ENCODE data around the gene IGFLR1.

Gene IGFLR1

GRCh38 chr19:35784503-35785338 is 42.5 kb upstream of the IGFLR1 start:
- Histone ChIP-seq H3K4me3 (ENCODE audit: low read length) (peak overlapping the region; percentile 53), H3K36me3 (ENCODE audit: insufficient read depth, low read length) (no peaks in the 10 kb centered on the region), H3K9me3 (ENCODE audit: insufficient read depth, low read depth, low read length) (no peaks in the 10 kb centered on the region), H3K27me3 (ENCODE audit: insufficient read depth, low read length) (no peaks in the 10 kb centered on the region), H3K9ac (ENCODE audit: low read depth, low read length) (peak overlapping the region; percentile 40; the same call in 1 of the 2 replicates), H3K4me1 (ENCODE audit: insufficient read depth, low read length) (no peaks in the 10 kb centered on the region), H3K27ac (ENCODE audit: low read depth, low read length) (no peak overlapping the region)
- WGBS: 12% methylated on average over 41 of the region's 45 CpGs

DNA sequence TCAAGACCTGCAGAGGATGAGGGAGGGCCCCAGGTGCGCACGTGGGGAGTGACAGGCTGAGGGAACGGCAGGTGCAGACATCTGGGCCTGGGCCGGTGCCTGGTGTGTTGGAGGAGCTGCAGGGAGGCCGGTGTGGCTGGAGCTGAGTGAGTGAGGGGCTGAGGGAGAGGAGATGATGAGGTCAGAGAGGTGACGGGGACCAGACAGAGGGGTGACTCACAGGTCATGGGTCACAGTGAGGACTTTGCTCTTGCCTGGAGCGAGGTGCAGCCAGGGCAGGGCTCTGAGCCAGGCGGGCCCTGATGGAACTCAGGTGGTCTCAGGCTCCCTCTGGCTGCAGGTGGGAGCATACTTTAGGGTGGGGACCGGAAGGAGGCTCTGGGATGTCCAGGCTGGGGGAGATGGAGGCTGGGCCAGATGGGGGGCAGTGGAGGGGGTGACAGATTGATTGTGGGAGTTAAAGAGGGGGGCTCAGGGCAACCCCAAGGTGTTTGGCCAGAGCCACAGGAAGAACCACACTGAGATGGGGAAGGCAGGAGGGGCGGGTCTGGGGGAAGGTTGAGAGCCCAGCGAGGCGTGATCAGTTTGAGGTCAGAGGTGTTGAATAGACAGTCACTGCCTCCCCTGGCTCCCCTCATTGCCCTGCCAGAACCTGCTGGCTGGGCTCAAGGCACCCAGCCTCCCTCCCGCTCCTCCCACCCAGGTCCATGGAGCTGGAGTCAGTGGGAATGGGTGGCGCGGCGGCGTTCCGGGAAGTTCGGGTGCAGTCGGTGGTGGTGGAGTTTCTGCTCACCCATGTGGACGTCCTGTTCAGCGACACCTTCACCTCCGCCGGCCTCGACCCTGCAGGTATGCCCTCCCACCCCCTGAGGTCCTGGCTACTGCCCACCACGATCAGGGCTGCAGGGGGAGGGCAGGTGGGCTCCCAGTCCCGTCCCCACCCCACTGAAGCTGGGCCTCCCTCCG is 41.5 kb upstream of the IGFLR1 start:
- Histone ChIP-seq H3K4me1 (ENCODE audit: insufficient read depth, low read length) (no peaks in the 10 kb centered on the region), H3K9ac (ENCODE audit: low read depth, low read length) (no peak overlapping the region), H3K36me3 (ENCODE audit: insufficient read depth, low read length) (no peaks in the 10 kb centered on the region), H3K27ac (ENCODE audit: low read depth, low read length) (no peak overlapping the region), H3K9me3 (ENCODE audit: insufficient read depth, low read depth, low read length) (no peaks in the 10 kb centered on the region), H3K27me3 (ENCODE audit: insufficient read depth, low read length) (no peaks in the 10 kb centered on the region), H3K4me3 (ENCODE audit: low read length) (peak overlapping the region; percentile 53)
- WGBS: 45% methylated on average over 28 of the region's 28 CpGs

GRCh38 chr19:35782589-35782988 is 40.3 kb upstream of the IGFLR1 start:
- H3K4me1 ChIP-seq (ENCODE audit: insufficient read depth, low read length): peaks cover 4% of the 10 kb centered on the region; the same call in 1 of the 2 replicates

GRCh38 chr19:35781650-35782049 is 39.4 kb upstream of the IGFLR1 start:
- WGBS: 27% methylated on average over 9 of the region's 9 CpGs
- Histone ChIP-seq H3K4me1 (ENCODE audit: insufficient read depth, low read length) (peaks cover 12% of the 10 kb centered on the region), H3K9ac (ENCODE audit: low read depth, low read length) (no peak overlapping the region)

More at GRCh38 chr19:35782589-35782988, 40.3 kb upstream of the IGFLR1 start:
- 94% methylated on average over 12 of the region's 12 CpGs for WGBS
- H3K27me3 ChIP-seq (ENCODE audit: insufficient read depth, low read length): peaks cover 5% of the 10 kb centered on the region; the same call in 1 of the 2 replicates
- no peak overlapping the region for H3K27ac ChIP-seq (ENCODE audit: low read depth, low read length)
- H3K9ac ChIP-seq (ENCODE audit: low read depth, low read length): no peak overlapping the region
- no peak overlapping the region for H3K4me3 ChIP-seq (ENCODE audit: low read length)
- H3K36me3 ChIP-seq (ENCODE audit: insufficient read depth, low read length): no peaks in the 10 kb centered on the region
- H3K9me3 ChIP-seq (ENCODE audit: insufficient read depth, low read depth, low read length): no peaks in the 10 kb centered on the region

GRCh38 chr19:35780717-35781116 is 38.5 kb upstream of the IGFLR1 start:
- no peak overlapping the region for H3K9ac ChIP-seq (ENCODE audit: low read depth, low read length)
- peaks cover 16% of the 10 kb centered on the region for H3K27me3 ChIP-seq (ENCODE audit: insufficient read depth, low read length)
- WGBS: 96% methylated on average over 20 of the region's 20 CpGs
- H3K4me1 ChIP-seq (ENCODE audit: insufficient read depth, low read length): peaks cover 17% of the 10 kb centered on the region
- H3K36me3 ChIP-seq (ENCODE audit: insufficient read depth, low read length): no peaks in the 10 kb centered on the region
- H3K9me3 ChIP-seq (ENCODE audit: insufficient read depth, low read depth, low read length): no peaks in the 10 kb centered on the region
- H3K27ac ChIP-seq (ENCODE audit: low read depth, low read length): no peak overlapping the region
- H3K4me3 ChIP-seq (ENCODE audit: low read length): no peak overlapping the region

More at GRCh38 chr19:35781650-35782049, 39.4 kb upstream of the IGFLR1 start:
- H3K27me3 ChIP-seq (ENCODE audit: insufficient read depth, low read length): peaks cover 11% of the 10 kb centered on the region
- no peak overlapping the region for H3K4me3 ChIP-seq (ENCODE audit: low read length)
- no peak overlapping the region for H3K27ac ChIP-seq (ENCODE audit: low read depth, low read length)
- H3K9me3 ChIP-seq (ENCODE audit: insufficient read depth, low read depth, low read length): no peaks in the 10 kb centered on the region
- no peaks in the 10 kb centered on the region for H3K36me3 ChIP-seq (ENCODE audit: insufficient read depth, low read length)

DNA sequence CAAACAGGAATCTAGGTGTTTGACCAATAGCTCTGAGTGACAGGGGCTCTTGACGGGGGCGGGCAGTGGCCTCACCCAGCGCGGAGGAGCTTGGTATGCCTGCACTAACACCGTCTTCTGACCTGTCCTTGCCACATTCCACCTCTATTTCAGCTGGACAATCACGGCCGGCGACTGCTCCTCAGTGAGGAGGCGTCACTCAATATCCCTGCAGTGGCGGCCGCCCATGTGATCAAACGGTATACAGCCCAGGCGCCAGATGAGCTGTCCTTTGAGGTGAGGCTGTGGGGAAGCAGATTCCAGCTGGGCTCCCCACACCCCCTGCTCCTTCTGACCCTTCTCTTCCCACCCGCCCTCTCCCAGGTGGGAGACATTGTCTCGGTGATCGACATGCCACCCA is 37.8 kb upstream of the IGFLR1 start:
- Histone ChIP-seq H3K9ac (ENCODE audit: low read depth, low read length) (no peak overlapping the region), H3K9me3 (ENCODE audit: insufficient read depth, low read depth, low read length) (no peaks in the 10 kb centered on the region), H3K36me3 (ENCODE audit: insufficient read depth, low read length) (no peaks in the 10 kb centered on the region), H3K27me3 (ENCODE audit: insufficient read depth, low read length) (peaks cover 16% of the 10 kb centered on the region), H3K27ac (ENCODE audit: low read depth, low read length) (no peak overlapping the region), H3K4me3 (ENCODE audit: low read length) (no peak overlapping the region), H3K4me1 (ENCODE audit: insufficient read depth, low read length) (peaks cover 17% of the 10 kb centered on the region)
- 91% methylated on average over 16 of the region's 16 CpGs for WGBS

DNA sequence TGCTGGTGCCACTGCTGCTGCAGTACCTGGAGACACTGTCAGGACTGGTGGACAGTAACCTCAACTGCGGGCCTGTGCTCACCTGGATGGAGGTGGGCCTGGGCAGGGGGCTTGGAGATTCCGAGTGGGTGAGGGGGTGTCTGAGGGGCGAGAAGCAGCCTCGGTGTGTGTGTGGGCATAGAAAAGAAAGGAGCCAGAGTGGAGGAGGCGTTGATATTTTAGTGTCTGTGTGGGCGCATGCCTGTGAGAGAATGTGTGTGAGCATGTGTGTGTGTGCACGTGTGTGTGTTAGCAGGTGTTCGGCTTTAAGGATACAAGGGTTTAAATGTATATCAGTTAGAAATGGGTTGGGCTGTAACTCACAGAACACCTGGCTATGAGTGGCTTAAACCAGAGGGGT is 36.8 kb upstream of the IGFLR1 start:
- Histone ChIP-seq H3K27me3 (ENCODE audit: insufficient read depth, low read length) (peaks cover 16% of the 10 kb centered on the region), H3K36me3 (ENCODE audit: insufficient read depth, low read length) (no peaks in the 10 kb centered on the region), H3K4me1 (ENCODE audit: insufficient read depth, low read length) (peaks cover 17% of the 10 kb centered on the region), H3K4me3 (ENCODE audit: low read length) (no peak overlapping the region), H3K9ac (ENCODE audit: low read depth, low read length) (no peak overlapping the region), H3K9me3 (ENCODE audit: insufficient read depth, low read depth, low read length) (no peaks in the 10 kb centered on the region), H3K27ac (ENCODE audit: low read depth, low read length) (no peak overlapping the region)
- 94% methylated on average over 8 of the region's 8 CpGs for WGBS

- H3K4me1 ChIP-seq (ENCODE audit: insufficient read depth, low read length): peaks cover 17% of the 10 kb centered on the region
- 89% methylated on average over 7 of the region's 7 CpGs for WGBS
- H3K27ac ChIP-seq (ENCODE audit: low read depth, low read length): no peak overlapping the region
- H3K4me3 ChIP-seq (ENCODE audit: low read length): no peak overlapping the region
- no peaks in the 10 kb centered on the region for H3K36me3 ChIP-seq (ENCODE audit: insufficient read depth, low read length)
- H3K9me3 ChIP-seq (ENCODE audit: insufficient read depth, low read depth, low read length): no peaks in the 10 kb centered on the region
- H3K27me3 ChIP-seq (ENCODE audit: insufficient read depth, low read length): peaks cover 20% of the 10 kb centered on the region
- no peak overlapping the region for H3K9ac ChIP-seq (ENCODE audit: low read depth, low read length)
Measured at GRCh38 chr19:35777961-35778360, 35.7 kb upstream of the IGFLR1 start.

DNA sequence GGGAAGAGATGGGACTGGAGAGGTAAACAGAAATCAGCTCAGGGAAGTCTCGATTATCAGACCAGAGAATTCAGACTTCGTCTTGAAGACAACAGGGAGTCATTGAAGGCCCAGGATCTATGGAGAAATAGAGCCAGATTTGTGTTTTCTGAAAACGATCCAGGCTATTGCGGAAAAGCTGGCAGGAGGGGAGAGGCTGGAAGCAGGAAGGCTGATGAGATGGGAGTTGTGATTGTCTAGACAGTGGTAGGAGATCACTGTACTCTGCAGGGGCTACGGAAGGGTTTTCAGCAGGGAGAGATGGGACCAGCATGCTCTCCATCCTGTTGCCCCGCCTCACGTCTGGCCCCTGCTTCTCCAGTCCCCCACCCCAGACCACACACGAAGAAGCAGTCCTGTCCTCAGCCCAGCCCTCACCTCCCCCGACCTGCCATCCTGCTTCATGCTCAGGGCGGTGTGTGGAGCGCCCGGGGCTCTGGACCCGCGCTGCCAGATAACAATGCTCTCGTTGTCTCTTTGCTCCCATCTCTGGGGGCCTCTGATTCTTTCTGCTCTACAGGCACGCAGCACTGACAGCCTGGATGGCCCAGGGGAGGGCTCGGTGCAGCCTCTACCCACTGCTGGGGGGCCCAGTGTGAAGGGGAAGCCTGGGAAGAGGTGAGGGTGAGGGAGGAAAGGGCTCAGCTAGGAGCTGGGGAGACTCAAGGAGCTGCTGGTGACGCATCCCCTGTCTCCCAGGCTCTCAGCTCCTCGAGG is 35.0 kb upstream of the IGFLR1 start:
- H3K9ac ChIP-seq (ENCODE audit: low read depth, low read length): no peak overlapping the region
- H3K9me3 ChIP-seq (ENCODE audit: insufficient read depth, low read depth, low read length): no peaks in the 10 kb centered on the region
- WGBS: 29% methylated on average over 19 of the region's 19 CpGs
- H3K36me3 ChIP-seq (ENCODE audit: insufficient read depth, low read length): no peaks in the 10 kb centered on the region
- no peak overlapping the region for H3K27ac ChIP-seq (ENCODE audit: low read depth, low read length)
- H3K27me3 ChIP-seq (ENCODE audit: insufficient read depth, low read length): peaks cover 23% of the 10 kb centered on the region
- no peak overlapping the region for H3K4me3 ChIP-seq (ENCODE audit: low read length)
- peaks cover 17% of the 10 kb centered on the region for H3K4me1 ChIP-seq (ENCODE audit: insufficient read depth, low read length)

DNA sequence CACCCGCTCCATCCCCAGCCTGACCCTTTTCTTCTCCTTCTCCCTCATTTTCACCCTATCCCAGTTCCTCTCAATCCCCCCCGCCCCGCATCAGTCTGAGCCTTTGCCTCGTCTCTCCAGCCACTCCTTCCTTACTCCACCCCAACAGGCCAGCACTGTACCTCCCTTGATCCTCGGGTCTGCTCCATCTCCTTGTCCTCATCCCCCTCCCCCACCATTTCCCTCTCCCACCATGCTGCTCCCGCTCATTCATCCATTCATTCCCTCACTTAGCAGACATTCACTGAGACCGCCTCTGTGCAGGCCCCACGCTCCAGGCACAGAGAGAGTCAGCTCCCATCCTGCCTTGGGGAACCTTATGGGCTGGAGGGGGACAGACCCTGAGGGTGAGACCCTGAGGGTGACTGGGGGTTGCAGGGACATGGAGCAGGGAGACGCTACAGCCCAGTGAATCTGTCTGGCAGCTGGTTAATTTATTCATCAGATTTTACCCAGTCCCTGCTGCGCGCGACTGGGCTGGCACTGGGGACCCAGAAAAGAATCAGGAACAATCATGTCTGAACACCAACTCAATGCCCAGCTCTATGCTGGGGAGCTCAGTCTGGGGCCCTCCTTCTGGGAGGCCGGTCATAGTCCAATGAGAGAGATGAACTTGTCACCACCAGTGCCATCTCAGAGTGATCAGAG is 34.0 kb upstream of the IGFLR1 start:
- WGBS: 46% methylated on average over 13 of the region's 13 CpGs

More for the DNA sequence above, 34.0 kb upstream of the IGFLR1 start:
- peaks cover 23% of the 10 kb centered on the region for H3K27me3 ChIP-seq (ENCODE audit: insufficient read depth, low read length)
- H3K27ac ChIP-seq (ENCODE audit: low read depth, low read length): no peak overlapping the region
- peaks cover 17% of the 10 kb centered on the region for H3K4me1 ChIP-seq (ENCODE audit: insufficient read depth, low read length)
- H3K36me3 ChIP-seq (ENCODE audit: insufficient read depth, low read length): no peaks in the 10 kb centered on the region
- peak overlapping the region; percentile 71 for H3K4me3 ChIP-seq (ENCODE audit: low read length)
- no peaks in the 10 kb centered on the region for H3K9me3 ChIP-seq (ENCODE audit: insufficient read depth, low read depth, low read length)
- no peak overlapping the region for H3K9ac ChIP-seq (ENCODE audit: low read depth, low read length)
